RWPE2 (cell line): ENCODE measurements around the gene HNRNPD.
"Not testable (repeated sequence)": the region's sequence is repeated elsewhere in the genome, so short reads cannot be mapped to it uniquely, and the experiment has no call there.

Source experiments
- ATAC-seq: fragments of 200-7000 bp; cut with Tn5 transposase; 3 replicates; pipeline ENCODE4 v1.9.1; 2021; ENCODE audit warnings: low read depth
- DNase-seq: peaks from one replicate; pipeline ENCODE4 v3.0.0-alpha.2; 2020; ENCODE audit warnings: low spot score
- H3K27ac ChIP-seq: fragments of 450-650 bp; 2 replicates; pipeline ENCODE4 v1.5.1; 2017; ENCODE audit warnings: mild to moderate bottlenecking; ENCODE audit not compliant: poor library complexity, severe bottlenecking
- H3K27me3 ChIP-seq: fragments of 250-450 bp; sonication (Bioruptor Pico); 2 replicates; pipeline ENCODE4 v1.5.1; 2021; ENCODE audit warnings: mild to moderate bottlenecking, moderate library complexity; ENCODE audit not compliant: insufficient read depth, poor library complexity, severe bottlenecking
- H3K36me3 ChIP-seq: fragments of 250-450 bp; sonication (Bioruptor Pico); 2 replicates; pipeline ENCODE4 v1.5.1; 2020; ENCODE audit warnings: low read depth, mild to moderate bottlenecking, moderate library complexity
- H3K4me1 ChIP-seq: fragments of 250-450 bp; sonication (Bioruptor Pico); 2 replicates; pipeline ENCODE4 v1.5.1; 2021; ENCODE audit warnings: mild to moderate bottlenecking, moderate library complexity; ENCODE audit not compliant: insufficient read depth, poor library complexity, severe bottlenecking
- H3K4me3 ChIP-seq: fragments of 250-450 bp; sonication (Bioruptor Pico); 2 replicates; pipeline ENCODE4 v1.5.1; 2021; ENCODE audit warnings: mild to moderate bottlenecking, moderate library complexity; ENCODE audit not compliant: severe bottlenecking
- H3K9me3 ChIP-seq: fragments of 250-450 bp; sonication (Bioruptor Pico); 2 replicates; pipeline ENCODE4 v1.5.1; 2021; ENCODE audit warnings: mild to moderate bottlenecking, moderate library complexity; ENCODE audit not compliant: severe bottlenecking
- CTCF ChIP-seq: fragments of 450-650 bp; IDR thresholded peaks from one replicate; pipeline ENCODE4 v1.5.1; 2017; ENCODE audit warnings: mild to moderate bottlenecking, moderate library complexity; ENCODE audit not compliant: poor library complexity, severe bottlenecking

HNRNPD gene

GRCh38 chr4:82415922-82416365 is 42.2 kb upstream of the HNRNPD start:
- ATAC-seq (no peak), DNase-seq (no peak)
- Histone ChIP-seq H3K36me3 (no peaks in the 10 kb centered on the region), H3K27ac (no peak overlapping the region), H3K4me3 (no peak overlapping the region), H3K4me1 (no peaks in the 10 kb centered on the region), H3K27me3 (no peaks in the 10 kb centered on the region), H3K9me3 (no peaks in the 10 kb centered on the region)
- TF ChIP-seq CTCF, result no peak

DNA sequence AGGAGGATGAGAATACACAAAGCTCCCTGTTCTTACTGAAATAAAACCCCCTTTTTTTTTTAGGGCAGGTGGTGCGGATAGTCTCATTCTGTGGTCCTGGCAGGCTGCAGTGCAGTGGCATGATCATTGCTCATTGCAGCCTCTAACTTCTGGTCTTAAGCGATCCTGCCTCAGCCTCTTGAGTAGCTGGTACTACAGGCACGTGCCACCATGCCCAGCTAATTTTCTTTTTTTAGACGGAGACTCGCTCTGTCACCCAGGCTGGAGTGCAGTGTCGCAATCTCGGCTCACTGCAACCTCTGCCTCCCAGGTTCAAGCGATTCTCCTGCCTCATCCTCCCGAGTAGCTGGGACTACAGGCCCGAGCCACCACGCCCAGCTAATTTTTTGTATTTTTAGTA is 41.3 kb upstream of the HNRNPD start:
- not testable (repeated sequence) for ATAC-seq, H3K4me1 ChIP-seq, DNase-seq, H3K27me3 ChIP-seq, H3K4me3 ChIP-seq, H3K27ac ChIP-seq, H3K36me3 ChIP-seq, H3K9me3 ChIP-seq

- no peak overlapping the region for H3K27ac ChIP-seq
- no peak for DNase-seq
- TF ChIP-seq CTCF, result no peak
Measured at GRCh38 chr4:82403725-82404124, 29.9 kb upstream of the HNRNPD start.

GRCh38 chr4:82402196-82402775 is 28.5 kb upstream of the HNRNPD start:
- Histone ChIP-seq H3K27me3 (no peaks in the 10 kb centered on the region), H3K4me3 (no peak overlapping the region), H3K4me1 (no peaks in the 10 kb centered on the region), H3K9me3 (no peaks in the 10 kb centered on the region), H3K27ac (no peak overlapping the region), H3K36me3 (no peaks in the 10 kb centered on the region)
- DNase-seq (no peak), ATAC-seq (no peak)
- no peak for TF ChIP-seq CTCF

More at GRCh38 chr4:82403725-82404124, 29.9 kb upstream of the HNRNPD start:
- H3K36me3 ChIP-seq, result no peaks in the 10 kb centered on the region
- H3K27me3 ChIP-seq, result no peaks in the 10 kb centered on the region
- no peaks in the 10 kb centered on the region for H3K4me1 ChIP-seq
- ATAC-seq, result no peak
- no peaks in the 10 kb centered on the region for H3K9me3 ChIP-seq
- H3K4me3 ChIP-seq, result no peak overlapping the region

DNA sequence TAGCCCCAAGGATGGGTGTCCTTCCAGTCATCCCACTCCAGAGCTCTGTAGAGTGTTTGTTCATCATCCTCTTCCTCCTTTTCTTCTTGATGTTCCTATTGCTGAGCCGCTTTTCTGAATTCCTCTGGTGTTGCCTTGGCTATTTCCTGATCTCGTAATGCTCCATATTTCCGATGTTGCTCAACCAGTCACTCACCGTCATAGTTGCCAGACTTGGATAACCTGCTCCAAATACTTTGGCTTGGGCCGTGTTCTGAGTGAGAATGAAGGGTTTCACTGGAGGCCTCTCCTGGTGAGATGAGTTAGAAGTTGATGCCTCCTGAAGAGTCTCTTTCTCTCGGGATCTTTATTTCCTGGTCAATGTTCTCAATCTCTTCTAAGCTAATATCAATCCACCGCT is 27.8 kb upstream of the HNRNPD start:
- Histone ChIP-seq H3K27me3 (no peaks in the 10 kb centered on the region), H3K27ac (no peak overlapping the region), H3K4me1 (peaks cover 2% of the 10 kb centered on the region), H3K36me3 (no peaks in the 10 kb centered on the region), H3K9me3 (no peaks in the 10 kb centered on the region), H3K4me3 (no peak overlapping the region)
- TF ChIP-seq CTCF, result no peak
- no peak for ATAC-seq
- no peak for DNase-seq
